MCF 10A (cell line): ENCODE data around the gene PRSS27. TPM values are rescaled to one million over a fixed set of nuclear protein-coding genes. Genes with fewer than 3 reads are reported as not detected.
"Not testable (repeated sequence)": the region's sequence is repeated elsewhere in the genome, so short reads cannot be mapped to it uniquely, and the experiment has no call there.

Experiments
- BruUV-seq: library from RNA; stranded (reverse); fragments of 400-500 nt; replicated peaks from 2 replicates; lab custom pipeline; 2021; lab: Mats Ljungman, UMichigan
- CTCF ChIA-PET: fragments of 300-600 bp; sonication (Branson Sonifier 250); formaldehyde crosslinking; extraction: SDS; loops from one replicate; lab custom pipeline; 2021; ENCODE audit warnings: antibody characterized with exemption, inconsistent platforms; lab: Yijun Ruan, JAX
- POLR2A ChIA-PET: fragments of 300-600, 350-650 bp; sonication (Branson Sonifier 250); formaldehyde crosslinking; extraction: SDS; loops from one replicate; lab custom pipeline; 2020; ENCODE audit warnings: antibody characterized with exemption, inconsistent platforms; lab: Yijun Ruan, JAX
- DNase-seq: peaks from one replicate; pipeline ENCODE4 v3.0.0-alpha.2; 2018; ENCODE audit not compliant: unreplicated experiment
- H3K27ac Mint-ChIP-seq: one replicate; pipeline ENCODE4 v1.8.0; 2022; ENCODE audit warnings: mild to moderate bottlenecking, low read depth, mixed read lengths; ENCODE audit not compliant: unreplicated experiment
- H3K27me3 Mint-ChIP-seq: one replicate; pipeline ENCODE4 v1.8.0; 2022; ENCODE audit warnings: mixed read lengths; ENCODE audit not compliant: insufficient read depth, unreplicated experiment
- H3K36me3 Mint-ChIP-seq: one replicate; pipeline ENCODE4 v1.8.0; 2022; ENCODE audit warnings: mild to moderate bottlenecking, moderate library complexity, mixed read lengths; ENCODE audit not compliant: insufficient read depth, unreplicated experiment
- H3K4me1 Mint-ChIP-seq: one replicate; pipeline ENCODE4 v1.8.0; 2022; ENCODE audit warnings: mixed read lengths; ENCODE audit not compliant: insufficient read depth, unreplicated experiment
- H3K4me3 Mint-ChIP-seq: one replicate; pipeline ENCODE4 v1.8.0; 2022; ENCODE audit warnings: mild to moderate bottlenecking, moderate library complexity, mixed read lengths; ENCODE audit not compliant: unreplicated experiment
- H3K9me3 Mint-ChIP-seq: one replicate; pipeline ENCODE4 v1.8.0; 2022; ENCODE audit warnings: mixed read lengths; ENCODE audit not compliant: unreplicated experiment
- CTCF ChIP-seq: fragments of 200-600 bp; IDR thresholded peaks from one replicate; pipeline ENCODE4 v1.8.0; 2022; ENCODE audit warnings: antibody characterized with exemption, mild to moderate bottlenecking; ENCODE audit not compliant: unreplicated experiment
- intact Hi-C: fragments of 100-400 bp; cut with micrococcal nuclease; formaldehyde crosslinking; loops from 2 replicates; pipeline ENCODE4 v1.14.1; 2022
- total RNA-seq: library from RNA; stranded (reverse); gene quantifications from 2 replicates; pipeline ENCODE4 v1.2.3, GENCODE V29; 2022

The PRSS27 gene
- total RNA-seq, 1 experiment from 2014 or later, result 5.8 TPM

GRCh38 chr16:2671741-2672140 is 48.3 kb downstream of the PRSS27 start:
- Mint-ChIP-seq H3K4me3 (peak overlapping the region; percentile 72), H3K27ac (no peak overlapping the region), H3K9me3 (no peaks in the 10 kb centered on the region), H3K4me1 (peaks cover 19% of the 10 kb centered on the region), H3K27me3 (no peaks in the 10 kb centered on the region), H3K36me3 (peaks cover 27% of the 10 kb centered on the region)
- DNase-seq, result no peak
- TF ChIP-seq CTCF, result no peak
- intact Hi-C loops, result no loop called here
- POLR2A ChIA-PET, result no interaction called here
- no TSS peak for BruUV-seq
- CTCF ChIA-PET, result interaction anchor here (0.6 kb wide), 1 partner anchor 10 kb away, joined by 4 read pairs; no protein-coding TSS in a partner anchor

DNA sequence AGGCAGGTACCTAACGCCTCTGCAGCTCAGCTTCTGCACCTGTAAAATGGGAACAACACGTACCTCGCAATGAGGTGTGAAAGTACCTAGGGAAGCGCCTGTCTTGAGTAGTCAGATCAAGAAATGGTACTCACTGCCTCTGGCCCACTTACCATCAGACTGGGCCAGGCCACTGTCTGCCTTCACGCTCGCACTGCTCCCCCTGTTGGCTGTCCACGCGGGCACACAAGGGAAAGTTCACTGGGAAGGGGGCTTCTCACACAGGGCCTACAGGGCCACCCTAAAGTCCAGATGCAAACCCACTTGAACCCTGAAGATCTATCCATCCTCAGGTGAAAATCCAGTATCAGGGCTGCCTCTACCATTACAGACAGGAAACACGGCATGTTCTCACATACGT is 48.8 kb downstream of the PRSS27 start:
- CTCF ChIA-PET, H3K4me3 Mint-ChIP-seq, POLR2A ChIA-PET, H3K27me3 Mint-ChIP-seq, H3K27ac Mint-ChIP-seq, H3K9me3 Mint-ChIP-seq, intact Hi-C loops, DNase-seq, BruUV-seq: not testable (repeated sequence)
- peak; percentile 24 for TF ChIP-seq CTCF
- H3K4me1 Mint-ChIP-seq, result peaks cover 19% of the 10 kb centered on the region
- H3K36me3 Mint-ChIP-seq, result peaks cover 29% of the 10 kb centered on the region

- Mint-ChIP-seq H3K4me1 (peaks cover 19% of the 10 kb centered on the region), H3K36me3 (peaks cover 27% of the 10 kb centered on the region)
- CTCF ChIA-PET, result interaction anchor here (0.8 kb wide), 2 partner anchors 14 to 477 kb away, joined by 4 read pairs; no protein-coding TSS in a partner anchor
- H3K27ac Mint-ChIP-seq, H3K4me3 Mint-ChIP-seq, H3K9me3 Mint-ChIP-seq, H3K27me3 Mint-ChIP-seq, intact Hi-C loops, BruUV-seq: not testable (repeated sequence)
- POLR2A ChIA-PET, result interaction anchor here (0.8 to 1.2 kb wide), 2 partner anchors 12 to 67 kb away, joined by 3 read pairs; partner anchors contain the start of gene KCTD5
- TF ChIP-seq CTCF, result peak; percentile 60
- peak; percentile 47 for DNase-seq
Observed at GRCh38 chr16:2670017-2670416, 50.0 kb downstream of the PRSS27 start.

GRCh38 chr16:2669587-2669986 is 50.4 kb downstream of the PRSS27 start:
- DNase-seq, intact Hi-C loops, CTCF ChIA-PET, BruUV-seq, H3K4me3 Mint-ChIP-seq, H3K27me3 Mint-ChIP-seq, H3K9me3 Mint-ChIP-seq, H3K27ac Mint-ChIP-seq: not testable (repeated sequence)
- POLR2A ChIA-PET, result interaction anchor here (0.8 to 1.2 kb wide), 3 partner anchors 13 to 67 kb away, joined by 3 to 4 read pairs (median 3); partner anchors contain the start of gene KCTD5
- peaks cover 28% of the 10 kb centered on the region for H3K36me3 Mint-ChIP-seq
- H3K4me1 Mint-ChIP-seq, result peaks cover 19% of the 10 kb centered on the region

GRCh38 chr16:2666671-2667070 is 53.4 kb downstream of the PRSS27 start:
- H3K9me3 Mint-ChIP-seq, H3K27ac Mint-ChIP-seq, DNase-seq, BruUV-seq, H3K27me3 Mint-ChIP-seq, POLR2A ChIA-PET, intact Hi-C loops, CTCF ChIA-PET, H3K4me3 Mint-ChIP-seq: not testable (repeated sequence)
- peaks cover 32% of the 10 kb centered on the region for H3K36me3 Mint-ChIP-seq
- H3K4me1 Mint-ChIP-seq, result peaks cover 11% of the 10 kb centered on the region
